NCI-H1105 treated with DMSO at 0.1 percent for 48 hours (cell line): ENCODE measurements around the gene BCAT1.
"Not testable (repeated sequence)": the region's sequence is repeated elsewhere in the genome, so short reads cannot be mapped to it uniquely, and the experiment has no call there.

ENCODE experiments used
- DNase-seq: peaks from one replicate; lab custom pipeline; 2025; lab: John Stamatoyannopoulos, UW

Gene BCAT1

DNA sequence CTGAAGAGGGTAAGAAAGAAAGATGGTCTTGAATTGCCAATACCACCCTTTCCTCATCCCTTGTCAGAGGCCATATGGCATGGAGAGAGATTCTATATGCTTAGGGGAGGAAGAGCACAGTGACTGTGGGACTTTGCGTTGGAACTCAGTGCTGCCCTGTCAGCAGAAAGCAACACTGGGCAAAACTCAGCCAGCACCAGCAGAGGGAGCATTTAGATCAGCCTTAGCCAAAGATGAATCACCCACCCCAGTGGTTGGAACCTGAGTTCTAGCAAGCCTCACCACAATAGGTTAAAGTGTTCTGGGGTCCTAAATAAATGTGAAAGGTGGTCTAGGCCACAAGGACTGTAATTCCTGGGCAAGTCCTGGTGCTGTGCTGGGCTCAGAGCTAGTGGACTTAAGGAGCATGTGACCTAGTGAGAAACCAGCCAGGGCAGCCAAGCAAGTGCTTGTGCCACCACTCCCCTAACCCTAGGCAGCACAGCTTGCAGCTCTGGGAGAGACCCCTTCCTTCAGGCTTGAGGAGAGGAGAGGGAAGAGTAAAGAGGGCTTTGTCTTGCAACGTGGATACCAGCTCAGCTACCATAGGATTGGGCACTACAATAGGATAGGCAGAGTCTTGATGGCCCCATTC, 11.4 kb upstream of the BCAT1 start:
- DNase-seq = peak; percentile 4

DNA sequence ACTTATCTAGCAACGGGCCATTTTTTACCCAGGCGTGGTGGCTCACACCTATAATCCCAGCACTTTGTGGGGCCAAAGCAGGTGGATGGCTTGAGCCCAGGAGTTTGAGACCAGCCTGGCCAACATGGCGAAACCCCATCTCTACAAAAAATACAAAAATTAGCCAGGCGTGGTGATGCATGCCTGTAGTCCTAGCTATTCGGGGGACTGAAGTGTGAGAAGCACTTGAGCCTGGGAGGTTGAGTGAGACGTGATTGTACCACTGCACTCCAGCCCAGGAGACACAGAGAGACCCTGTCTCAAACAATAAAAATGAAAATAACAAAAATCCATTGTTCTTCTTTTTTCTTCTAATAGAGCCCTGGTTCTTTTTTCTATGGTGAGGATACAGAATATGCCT, 7.5 kb upstream of the BCAT1 start:
- not testable (repeated sequence) for DNase-seq

DNA sequence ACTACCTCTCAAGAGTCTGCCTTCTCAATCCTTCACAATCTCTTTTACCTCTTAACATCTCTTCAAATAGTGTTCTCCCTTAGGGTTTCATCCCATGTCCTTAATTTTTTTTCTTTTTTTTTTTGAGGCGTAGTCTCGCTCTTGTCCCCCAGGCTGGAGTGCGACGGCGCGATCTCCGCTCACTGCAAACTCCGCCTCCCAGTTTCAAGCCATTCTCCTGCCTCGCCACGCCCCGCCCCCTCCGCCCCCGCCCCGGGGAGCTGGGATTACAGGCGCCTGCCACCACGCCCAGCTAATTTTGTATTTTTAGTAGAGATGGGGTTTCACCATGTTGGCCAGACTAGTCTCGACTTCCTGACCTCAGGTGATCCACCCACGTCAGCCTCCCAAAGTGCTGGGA, 7.0 kb upstream of the BCAT1 start:
- DNase-seq = no peak

DNA sequence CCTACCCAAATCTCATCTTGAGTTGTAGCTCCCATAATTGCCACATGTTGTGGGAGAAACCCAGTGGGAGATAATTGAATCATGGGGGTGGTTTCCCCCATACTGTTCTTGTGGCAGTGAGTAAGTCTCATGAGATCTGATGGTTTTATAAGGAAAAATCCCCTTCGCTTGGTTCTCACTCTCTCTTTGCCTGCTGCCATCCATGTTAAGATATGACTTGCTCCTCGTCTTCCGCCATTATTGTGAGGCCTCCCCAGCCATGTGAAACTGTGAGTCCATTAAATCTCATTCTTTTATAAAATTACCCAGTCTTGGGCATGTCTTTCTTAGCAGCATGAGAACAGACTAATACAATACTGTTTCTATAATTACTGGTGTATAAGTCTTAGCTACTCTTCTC, 6.5 kb upstream of the BCAT1 start:
- DNase-seq = no peak

DNA sequence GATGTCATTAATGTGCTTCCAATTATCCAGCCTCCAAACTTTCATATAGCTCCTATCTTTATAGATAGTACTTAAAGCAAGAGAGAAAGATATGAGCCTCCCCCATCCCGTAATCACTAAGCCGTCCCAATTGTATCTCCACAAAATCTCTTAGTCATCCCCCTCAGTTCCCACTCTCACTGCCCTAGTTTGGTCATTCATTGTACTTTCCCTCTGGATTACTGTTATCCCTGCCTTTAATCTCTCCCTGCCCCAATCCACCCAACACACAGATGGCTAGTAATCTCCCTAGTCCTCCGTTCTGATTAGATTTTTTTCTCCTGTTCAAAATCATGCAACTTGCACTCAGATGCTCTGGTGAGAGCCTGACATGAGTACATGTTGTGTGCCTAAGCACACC, 5.4 kb upstream of the BCAT1 start:
- no peak for DNase-seq

DNA sequence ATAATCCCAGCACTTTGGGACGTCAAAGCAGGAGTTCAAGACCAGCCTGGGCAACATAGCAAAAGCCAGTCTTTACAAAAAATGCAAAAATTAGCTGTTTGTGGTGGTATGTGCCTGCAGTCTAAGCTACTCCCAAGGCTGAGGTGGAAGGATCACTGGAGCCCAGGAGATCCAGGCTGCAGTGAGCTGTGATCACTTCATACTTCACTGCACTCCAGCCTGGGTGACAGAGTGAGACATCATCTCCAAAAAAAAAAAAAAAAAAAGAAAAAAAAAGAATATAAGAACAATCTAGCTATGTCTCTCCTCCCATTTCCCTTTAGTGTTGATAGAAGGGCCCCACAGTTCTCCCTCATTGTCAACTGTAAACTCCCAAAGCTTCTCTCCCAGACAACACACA, 3.5 kb upstream of the BCAT1 start:
- DNase-seq = no peak

DNA sequence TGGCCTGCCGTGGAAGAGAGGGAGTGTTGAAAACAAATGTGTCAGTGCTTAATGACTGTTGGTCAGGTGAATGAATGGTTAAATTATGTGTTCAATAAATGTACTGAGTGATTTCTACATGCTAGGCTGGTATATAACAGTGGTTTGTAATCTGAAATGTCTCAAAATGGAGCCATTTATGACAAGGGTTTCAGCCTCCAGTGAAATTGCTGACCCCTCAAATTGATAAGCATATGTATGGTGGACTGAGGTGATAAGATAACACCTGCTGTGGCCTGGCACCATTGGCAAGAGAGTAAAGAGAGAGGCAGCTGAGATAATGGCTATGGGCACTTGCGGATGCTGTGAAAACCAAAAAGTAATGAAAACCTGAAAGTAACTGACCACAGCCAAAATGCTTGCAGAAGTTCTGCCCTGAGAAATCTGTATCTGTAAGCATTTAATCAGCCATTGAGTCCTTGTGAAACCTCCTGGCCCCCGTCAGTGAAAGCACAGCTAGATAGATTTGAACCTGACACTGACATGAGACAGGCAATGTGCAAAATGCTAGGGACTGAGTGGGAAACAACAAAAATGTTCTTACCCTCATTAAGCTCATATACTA, 1.4 kb upstream of the BCAT1 start:
- no peak for DNase-seq

DNA sequence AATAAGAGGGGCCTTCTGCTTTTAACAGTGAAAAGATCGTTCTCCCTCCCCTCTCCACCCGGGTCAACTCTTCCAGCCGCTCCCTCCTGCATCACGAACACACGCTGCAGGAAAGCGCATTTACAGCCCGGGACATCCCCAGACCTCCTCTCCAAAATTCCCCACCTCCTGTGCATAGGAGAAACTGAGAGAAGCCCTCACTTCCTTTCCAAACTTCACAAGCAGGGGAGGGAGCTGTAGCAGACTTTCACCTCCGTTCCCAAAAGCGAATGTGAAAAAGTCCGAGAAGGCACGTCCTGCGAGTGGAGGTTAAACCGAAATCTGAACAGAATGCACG, 513 bp downstream of the BCAT1 start:
- DNase-seq = no peak

DNA sequence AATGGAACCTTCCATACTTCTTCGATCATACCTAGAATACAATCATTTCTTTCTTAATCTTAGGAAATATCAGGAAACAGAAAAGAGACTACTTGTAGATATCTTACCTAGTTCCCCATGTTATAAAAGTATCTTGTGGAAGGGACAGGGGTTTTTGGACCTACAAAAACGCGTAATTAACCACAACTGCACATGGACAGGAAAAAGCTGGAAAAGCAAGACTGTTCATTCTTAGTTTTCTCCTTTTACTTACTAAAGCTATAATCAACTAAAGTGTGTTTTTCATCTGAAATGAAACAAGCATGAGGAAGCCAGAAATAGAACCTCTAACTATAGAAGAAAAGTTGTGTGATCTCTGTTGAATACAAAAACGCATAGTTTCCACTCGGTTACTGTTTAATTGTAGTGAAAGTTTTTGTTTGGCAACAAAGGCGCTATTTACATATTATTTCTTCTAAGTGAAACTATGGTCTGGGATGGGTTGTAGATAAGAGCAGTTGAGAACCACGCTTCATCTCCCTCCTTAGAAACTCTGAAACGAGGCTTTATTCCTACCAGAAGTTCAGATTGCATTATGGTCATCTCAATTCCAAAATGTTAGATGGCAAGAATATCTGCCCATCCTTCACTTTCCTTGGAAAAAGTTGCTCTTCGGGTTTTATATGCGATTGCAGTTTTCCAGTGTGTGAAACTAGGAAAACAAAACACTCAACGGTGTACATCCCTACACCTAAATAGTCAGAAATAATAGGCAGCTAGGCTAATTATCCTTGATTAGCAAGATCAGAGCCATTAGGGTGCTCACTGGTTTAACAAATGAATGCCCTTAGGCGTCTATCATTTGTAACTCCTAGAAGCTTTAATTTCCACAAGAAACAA, 1.1 kb downstream of the BCAT1 start:
- DNase-seq = peak; percentile 20

DNA sequence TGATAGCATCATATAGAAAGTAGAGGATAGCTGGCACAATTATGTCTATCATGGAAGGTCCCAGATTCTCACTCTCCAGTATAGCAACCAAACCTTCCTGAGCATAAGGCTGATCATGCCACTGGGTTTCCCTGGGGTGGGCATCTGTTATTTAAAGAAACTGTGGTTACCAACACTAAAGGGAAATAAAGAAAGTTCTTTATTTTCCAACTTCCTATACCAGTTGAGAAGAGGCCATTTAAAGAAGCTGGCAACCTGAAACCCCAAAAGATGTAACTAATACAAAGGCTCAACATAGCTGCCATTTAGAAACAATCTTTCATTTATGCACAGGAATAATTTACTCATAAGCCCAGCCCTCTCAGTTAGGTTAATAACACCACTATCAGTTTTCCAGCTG, 3.1 kb downstream of the BCAT1 start:
- no peak for DNase-seq

DNA sequence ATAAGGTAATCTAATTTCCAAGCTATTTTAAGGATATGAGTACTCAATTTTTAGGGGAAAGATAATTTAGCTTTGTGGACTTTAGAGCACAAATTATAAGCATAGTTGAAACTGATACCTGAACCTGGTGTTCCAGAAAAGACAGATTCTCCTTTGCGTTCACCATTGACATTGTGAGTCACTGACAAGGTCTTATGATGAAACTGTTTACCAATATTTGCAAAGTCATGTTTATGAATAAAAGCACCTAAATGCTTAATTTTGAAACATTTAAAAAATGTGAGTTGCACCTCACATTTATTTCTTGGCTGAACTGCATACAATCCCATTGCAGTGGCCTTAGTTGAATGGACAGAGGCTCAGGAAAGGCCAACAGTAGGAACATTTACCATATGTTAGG, 3.9 kb downstream of the BCAT1 start:
- no peak for DNase-seq

DNA sequence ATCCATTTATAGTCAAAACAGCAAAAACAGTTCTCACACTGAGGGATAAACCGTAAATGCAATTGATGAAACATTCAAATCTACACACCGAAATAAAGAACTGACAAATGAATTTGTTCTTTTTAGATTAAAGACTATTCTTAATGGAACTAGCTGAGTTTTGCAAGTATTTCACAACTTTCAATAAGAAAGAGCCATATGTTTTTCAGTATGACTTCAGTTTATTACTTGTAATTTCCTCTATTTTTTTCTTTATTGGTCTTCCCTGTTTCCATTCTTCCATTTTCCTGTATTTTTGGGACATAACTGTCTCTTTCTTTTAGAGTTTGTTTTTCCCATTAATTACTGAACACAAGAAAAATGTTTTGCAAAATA, 4.3 kb downstream of the BCAT1 start:
- DNase-seq = no peak

DNA sequence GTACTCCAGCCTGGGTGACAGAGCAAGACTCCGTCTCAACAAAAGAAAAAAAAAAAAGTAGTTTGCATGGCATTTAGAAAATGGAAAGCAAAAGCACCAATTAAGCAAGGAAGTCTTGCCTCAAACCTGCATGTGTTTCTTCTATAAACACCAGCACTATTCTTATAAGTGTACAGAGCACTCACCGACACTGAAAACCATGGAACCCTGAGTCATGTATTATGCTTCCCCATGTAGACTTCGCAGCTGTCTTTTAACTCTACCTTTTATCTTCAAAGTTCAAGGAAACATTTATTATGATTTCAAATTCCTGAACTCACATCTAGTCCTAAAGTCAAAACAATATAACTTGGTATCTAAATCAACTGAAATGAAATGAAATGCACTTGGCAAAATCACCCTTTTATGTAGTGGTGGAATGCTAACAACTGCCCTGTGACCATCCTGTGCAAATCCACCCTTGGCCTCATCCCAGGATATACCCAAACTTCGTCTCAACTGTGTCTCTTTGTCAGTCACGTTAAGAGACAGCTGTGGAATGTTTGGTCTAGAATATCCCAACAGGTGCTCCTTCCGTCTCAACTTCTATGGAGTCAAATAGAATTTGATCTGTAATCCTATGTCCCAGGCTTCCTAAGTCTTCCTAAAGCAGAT, 4.8 kb downstream of the BCAT1 start:
- no peak for DNase-seq

DNA sequence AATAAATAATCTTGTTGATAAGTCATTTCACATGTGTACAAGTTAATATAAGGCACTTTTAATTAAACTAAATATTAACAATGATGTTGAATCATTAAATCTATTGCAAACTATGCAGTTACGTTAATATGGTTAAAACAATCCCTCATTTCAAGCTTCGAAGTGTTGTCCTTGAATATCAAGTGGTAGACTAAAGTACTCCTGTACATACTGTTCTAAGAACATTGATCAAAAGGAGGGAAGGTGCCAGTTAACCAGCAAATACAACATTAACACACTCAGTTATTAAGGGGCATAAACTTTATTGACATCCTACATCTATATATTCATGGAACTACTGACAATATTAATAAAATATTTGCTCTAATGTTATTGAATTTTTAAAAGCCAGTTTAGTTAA, 8.7 kb downstream of the BCAT1 start:
- no peak for DNase-seq

DNA sequence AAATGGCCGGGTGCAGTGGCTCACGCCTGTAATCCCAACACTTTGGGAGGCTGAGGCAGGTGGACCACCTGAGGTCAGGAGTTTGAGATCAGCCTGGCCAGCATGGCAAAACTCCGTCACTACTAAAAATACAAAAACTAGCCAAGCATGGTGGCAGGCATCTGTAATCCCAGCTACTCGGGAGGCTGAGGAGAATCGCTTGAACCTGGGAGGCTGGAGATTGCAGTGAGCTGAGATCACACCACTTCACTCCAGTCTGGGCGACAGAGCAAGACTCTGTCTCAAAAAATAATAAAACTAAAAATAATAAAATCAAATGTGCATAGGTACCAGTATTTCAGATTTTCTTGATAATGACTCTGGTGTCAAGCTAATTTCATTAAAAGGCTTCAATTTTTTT, 9.3 kb downstream of the BCAT1 start:
- not testable (repeated sequence) for DNase-seq

DNA sequence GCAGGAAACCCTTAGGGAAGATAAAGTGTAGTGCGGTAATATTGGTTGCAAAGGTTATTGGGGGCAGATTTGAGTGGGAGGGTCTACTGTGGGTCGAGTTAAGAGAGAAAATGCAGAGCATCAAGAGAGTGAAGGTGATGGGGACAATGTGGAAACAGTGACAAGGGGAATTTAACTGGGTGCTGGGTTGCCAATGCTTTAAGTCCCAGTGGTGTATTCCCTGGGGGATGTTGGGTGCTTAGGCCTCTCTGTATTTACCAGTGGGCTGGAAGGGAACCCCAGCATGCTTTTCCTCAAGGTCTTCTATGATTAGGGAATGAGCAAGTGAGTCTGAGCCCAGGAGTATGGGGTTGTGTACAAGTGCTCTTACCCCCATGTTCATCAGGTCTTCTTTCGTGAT, 10.6 kb downstream of the BCAT1 start:
- no peak for DNase-seq

DNA sequence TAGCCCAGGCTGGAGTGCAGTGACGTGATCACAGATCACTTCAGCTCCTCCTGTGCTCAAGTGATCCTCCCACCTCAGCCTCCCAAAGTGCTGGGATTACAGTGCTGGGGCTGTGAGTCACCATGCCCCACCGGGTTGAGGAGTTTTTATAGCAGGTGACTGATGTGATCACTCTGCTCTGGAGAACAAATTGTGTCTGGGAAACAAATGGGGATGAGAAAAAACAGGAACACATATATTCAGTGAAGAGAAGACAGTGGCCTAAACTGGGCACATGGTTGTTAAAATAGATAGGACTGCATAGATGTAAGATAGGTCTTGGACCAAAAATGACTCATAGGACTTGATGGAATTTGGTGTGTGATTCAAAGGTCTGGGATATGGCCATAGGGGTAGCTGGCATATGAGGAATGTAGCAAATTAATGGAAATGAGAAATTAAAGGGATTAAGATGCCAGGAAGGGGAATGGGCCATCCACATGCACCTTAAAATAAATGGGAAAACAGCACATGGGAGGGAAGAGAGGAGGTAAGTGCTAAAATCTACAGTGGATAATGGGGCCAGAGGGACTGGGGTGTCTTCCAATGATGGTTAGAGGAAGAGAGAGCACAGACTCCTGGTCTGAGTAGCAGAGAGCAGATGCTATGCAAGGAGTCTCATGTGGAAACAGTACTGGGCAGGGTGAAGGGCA, 11.2 kb downstream of the BCAT1 start:
- DNase-seq = no peak

DNA sequence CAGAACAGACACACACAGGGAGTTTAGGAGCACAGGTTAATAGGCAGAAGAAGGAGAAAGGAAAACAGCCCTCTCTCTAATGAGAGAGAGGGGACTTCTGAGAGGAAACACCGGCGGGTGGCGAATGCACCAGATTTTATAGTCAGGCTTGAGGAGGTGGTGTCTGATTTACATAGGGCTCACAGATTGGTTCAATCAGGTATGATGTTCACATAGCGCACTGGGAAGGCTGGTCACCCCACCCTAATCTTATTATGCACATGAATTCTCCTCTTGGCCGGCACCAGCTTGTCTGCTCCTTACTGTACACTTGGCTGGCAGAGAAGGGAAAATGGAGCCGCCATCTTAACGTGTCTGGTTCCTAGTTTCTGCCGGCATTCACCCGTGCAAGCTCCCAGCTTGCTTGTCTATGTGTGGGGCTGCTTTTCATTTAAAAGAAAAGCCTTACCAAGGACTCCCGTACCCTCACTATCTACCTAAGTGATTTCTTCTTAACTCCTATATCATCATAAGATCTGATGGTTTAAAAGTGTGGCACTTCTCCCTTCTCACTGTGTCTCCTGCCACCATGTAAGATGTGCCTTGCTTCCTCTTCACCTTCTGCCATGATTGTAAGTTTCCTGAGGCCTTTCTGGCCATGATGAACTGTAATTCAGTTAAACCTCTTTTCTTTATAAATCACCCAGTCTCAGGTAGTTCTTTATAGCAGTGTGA, 15.1 kb downstream of the BCAT1 start:
- DNase-seq = no peak

DNA sequence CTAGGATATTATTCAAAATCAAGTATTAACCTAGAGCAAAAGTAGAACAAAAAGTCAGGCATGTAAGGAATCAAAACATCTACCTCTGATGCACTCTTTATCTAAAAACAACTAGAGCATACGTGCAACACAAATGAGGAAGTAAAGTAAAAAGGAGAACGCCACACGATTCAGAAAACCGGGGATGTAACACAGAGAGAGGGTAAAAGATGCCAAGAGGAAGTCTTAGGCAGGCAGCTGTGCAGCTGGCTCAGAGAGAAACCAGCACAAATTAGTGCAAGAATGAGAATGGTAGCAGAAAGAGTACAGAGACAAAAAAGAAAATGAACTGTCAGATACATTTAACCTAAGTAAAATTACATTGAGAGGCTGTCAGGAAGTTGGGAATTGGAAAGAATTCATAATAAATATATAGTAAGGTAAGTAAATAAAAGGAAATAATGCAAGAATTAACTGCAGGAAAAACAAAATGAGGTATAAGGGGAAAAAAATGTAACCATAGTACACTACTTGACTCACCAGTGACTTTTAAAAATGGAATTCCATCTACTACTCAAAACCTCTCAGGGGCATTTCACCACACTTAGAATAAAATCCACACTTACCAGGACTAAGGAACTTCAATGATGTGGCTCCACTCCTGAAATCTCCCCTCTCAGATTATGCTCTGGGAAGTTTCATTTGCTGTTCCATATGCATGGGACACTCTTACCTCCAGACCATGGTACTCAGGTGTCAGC, 17.1 kb downstream of the BCAT1 start:
- DNase-seq = no peak

DNA sequence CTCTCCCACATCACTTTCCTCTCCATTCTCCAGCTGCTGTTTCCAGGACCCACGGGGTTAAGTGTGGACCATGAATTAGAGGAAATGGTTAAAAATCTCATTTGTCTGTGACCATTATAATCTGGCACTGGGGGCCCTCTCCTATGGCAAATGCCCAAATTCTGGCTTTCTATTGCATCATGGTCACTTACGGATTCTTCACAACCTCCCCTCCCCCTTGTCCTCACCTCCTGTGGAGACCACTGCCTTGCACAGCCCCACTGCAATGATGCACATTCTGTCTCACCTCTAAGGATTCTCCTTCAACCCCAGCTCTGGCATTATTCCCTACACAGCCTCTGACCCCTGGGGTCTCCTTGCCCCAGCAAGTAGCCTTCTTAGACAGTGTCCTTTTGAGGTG, 18.9 kb downstream of the BCAT1 start:
- DNase-seq = no peak
